Esophagus muscularis mucosa (tissue), 3 donors: ENCODE data around the gene ADSS1.

ENCODE experiments used
- CTCF ChIP-seq, 3 experiments: fragments of 200-600 bp in 2 of 3; fragments of 450-650 bp in 1 of 3; sonication (generic) in 2 of 3; IDR thresholded peaks; one replicate each; pipeline ENCODE4 v1.5.1; 2017 to 2019; ENCODE audit warnings: antibody characterized with exemption in 3 of 3, mild to moderate bottlenecking in 2 of 3, moderate library complexity in 1 of 3
- POLR2A ChIP-seq: fragments of 450-650 bp; IDR thresholded peaks from one replicate; pipeline ENCODE4 v1.6.1; 2017; ENCODE audit warnings: antibody characterized with exemption, moderate library complexity, mild to moderate bottlenecking, low read depth
- POLR2AphosphoS5 ChIP-seq, 2 donors: sonication (generic); formaldehyde crosslinking; IDR thresholded peaks; one replicate each; pipeline ENCODE4 v1.6.1; 2017; ENCODE audit warnings: antibody characterized with exemption in 2 of 2

- no peak for TF ChIP-seq POLR2A
- TF ChIP-seq CTCF (IDR thresholded peaks at IDR 0.05), result no peak
- TF ChIP-seq POLR2AphosphoS5 (IDR thresholded peaks at IDR 0.05), result no peak
Measured at GRCh38 chr14:104757238-104757585, 33.2 kb downstream of the ADSS1 start.
